Hindlimb muscle (tissue), 1 donor: ENCODE data around the gene MED22. TPM values are rescaled to one million over a fixed set of nuclear protein-coding genes. Genes with fewer than 3 reads are reported as not detected.
"Not testable (repeated sequence)": the region's sequence is repeated elsewhere in the genome, so short reads cannot be mapped to it uniquely, and the experiment has no call there.

Experiments used
- DNase-seq: peaks from one replicate; pipeline ENCODE4 v3.0.0-alpha.2; 2013
- polyA plus RNA-seq: library from polyadenylated mRNA; unstranded; fragments of 120-200 nt; gene quantifications from one replicate; pipeline ENCODE4 v1.2.1, GENCODE V29; 2013; ENCODE audit not compliant: insufficient read length

The MED22 gene
- polyA plus RNA-seq, 1 donor: 29.2 TPM

DNA sequence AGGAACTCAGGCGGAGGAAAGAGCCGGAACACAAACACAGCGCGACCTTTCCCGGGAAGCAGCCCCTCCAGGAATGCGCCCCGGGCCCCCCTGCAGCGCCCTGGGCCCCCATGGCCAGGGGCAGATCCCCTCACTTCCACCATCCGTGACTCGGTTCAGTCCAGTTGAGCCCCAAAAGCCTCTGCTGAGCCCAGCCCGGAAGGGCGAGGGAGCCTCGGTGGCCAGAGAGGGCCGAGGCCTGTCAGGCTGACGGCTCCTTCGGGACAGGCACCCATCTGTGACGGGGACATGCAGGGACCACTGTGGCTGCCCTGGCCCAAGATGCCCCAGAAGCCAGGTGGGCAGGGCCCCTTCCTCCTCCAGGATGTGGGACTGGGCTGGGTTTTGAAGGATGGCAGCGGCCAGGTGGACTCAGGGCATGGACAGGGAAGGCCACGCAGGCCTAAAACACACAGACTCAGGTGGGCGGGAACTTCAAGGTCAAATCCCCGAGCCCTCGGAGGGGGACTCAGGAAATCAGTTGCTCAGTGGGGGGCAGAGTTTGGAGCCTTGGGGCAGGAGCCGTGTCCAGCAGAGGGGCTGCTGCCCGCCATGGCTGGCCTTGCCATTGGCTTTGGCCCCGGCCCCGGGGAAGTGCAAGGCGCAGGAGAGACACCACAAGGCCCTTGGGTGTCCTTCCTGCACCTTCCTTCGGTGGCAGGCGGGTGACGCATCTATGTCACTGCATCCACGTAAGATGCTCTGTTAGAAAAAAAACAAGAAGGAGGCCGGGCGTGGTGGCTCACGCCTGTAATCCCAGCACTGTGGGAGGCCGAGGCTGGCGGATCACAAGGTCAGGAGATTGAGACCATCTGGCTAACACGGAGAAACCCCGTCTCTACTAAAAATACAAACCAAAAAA lies 43.2 kb downstream of the MED22 start:
- DNase-seq: no peak

- no peak for DNase-seq
These were observed 43.8 kb downstream of the MED22 start for GRCh38 chr9:133304158-133304470.

DNA sequence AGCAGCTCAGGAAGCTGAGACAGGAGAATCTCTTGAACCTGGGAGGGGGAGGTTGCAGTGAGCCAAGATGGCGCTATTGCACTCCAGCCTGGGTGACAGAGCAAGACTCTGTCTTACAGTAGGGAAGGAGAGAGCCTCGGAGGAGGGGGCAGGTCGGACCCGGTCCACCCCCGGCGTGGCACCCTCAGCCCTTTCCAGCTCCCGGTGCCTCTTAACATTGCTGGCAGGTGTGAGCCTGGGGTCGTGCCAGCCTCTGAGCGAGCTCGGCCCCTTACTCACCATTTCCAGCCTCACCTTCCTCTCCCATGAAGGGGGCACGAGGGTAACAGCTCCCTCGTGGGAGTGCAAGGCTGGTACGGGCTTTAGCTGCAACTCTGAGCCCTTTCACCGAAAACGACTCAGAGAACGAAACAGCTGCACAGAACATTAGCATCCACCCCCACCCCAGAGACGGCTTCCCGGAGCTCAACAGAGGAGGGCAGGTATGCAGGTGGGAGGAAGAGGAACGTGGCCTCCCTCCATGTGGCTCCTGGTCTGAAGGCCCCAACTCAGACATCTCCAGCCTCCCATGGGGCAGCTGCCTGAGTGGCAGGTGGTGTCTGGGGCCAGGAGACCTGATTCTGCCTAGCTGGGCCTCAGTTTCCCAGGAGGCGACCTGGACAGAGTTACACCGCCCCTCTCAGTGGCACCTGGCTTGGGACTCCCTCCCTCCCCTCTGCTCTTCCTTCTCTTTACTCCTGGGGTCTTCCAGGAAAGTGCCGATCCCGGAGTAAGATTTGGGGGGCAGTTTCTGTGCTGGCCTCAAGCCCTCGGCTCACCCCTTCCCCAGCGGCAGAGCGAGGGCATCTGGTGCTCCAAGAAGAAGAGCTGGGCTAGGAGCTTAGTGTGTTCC lies 44.4 kb downstream of the MED22 start:
- DNase-seq: no peak

- no peak for DNase-seq
These were observed 46.4 kb downstream of the MED22 start for GRCh38 chr9:133301253-133302230.

DNA sequence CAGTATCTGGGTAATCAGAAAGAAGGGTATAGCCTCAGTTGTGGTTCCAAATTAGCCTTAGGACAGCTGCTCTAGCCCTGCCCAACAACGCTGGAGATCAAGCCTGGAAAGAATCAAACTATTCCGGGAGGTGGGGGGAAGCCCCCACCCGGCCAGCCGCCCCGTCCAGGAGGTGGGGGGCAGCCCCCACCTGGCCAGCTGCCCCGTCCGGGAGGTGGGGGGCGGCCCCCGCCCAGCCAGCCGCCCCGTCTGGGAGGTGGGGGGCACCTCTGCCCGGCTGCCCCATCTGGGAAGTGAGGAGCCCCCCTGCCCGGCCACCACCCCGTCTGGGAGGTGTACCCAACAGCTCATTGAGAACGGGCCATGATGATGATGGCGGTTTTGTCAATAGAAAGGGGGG lies 47.9 kb downstream of the MED22 start:
- DNase-seq: not testable (repeated sequence)

DNA sequence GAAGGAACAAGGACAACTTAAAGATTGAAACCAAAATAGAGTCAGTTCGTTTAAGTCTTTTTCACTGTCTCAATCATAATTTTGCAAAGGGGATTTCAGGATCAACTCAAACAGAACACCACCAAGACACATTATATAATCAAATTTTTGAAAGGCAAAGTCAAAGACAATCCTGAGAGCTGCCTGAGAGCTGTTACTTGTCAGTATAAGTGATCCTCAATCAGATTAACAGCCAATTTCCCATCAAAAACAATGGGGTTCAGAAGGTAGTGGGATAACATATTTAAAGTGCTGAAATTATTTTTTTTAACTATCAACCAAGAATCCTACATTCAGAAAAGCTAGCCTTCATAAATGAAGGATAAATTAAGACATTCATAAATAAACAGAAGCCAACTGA lies 53.7 kb downstream of the MED22 start:
- DNase-seq: no peak

DNA sequence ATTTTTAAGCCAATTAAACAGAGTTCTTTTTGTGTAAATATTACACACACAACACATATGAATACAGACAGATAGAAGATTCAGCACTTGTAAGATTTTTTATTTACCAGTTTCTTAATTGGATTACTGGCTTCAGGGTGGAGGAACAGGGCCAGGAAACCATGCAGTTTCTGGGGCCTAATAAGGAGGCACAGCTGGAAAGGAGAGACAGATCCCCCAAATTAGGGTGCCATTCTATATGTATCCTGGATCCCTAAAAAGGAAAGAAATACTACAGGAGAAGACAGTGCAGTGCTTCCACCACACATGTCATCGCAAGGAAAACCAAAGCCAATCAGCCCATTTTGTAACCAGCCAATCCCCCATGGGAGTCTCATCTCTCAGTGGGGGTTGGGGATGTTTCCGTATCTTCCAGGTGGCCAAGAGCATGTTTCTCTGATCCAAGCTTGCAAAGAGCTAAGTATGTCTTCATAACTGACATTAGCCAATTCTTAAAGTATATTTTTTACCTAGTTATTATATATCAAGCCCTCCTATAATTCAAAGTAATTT lies 57.1 kb downstream of the MED22 start:
- DNase-seq: no peak

Other genes starting within 250 kb of the MED22 start
- gene RALGDS, start 226.9 kb downstream of the MED22 start, polyA plus RNA-seq: 56.8 TPM
- gene GBGT1, start 184.2 kb downstream of the MED22 start, polyA plus RNA-seq: 5.4 TPM
- not detected for gene OBP2B, start 138.9 kb downstream of the MED22 start, polyA plus RNA-seq
- gene ABO, start 72.9 kb downstream of the MED22 start, polyA plus RNA-seq: 4.5 TPM
- 26.1 TPM for gene SURF6, start 11.9 kb downstream of the MED22 start, polyA plus RNA-seq
- 2,303 TPM for gene RPL7A, start 87 bp upstream of the MED22 start, polyA plus RNA-seq
- 35.5 TPM for gene SURF1, start 8.4 kb upstream of the MED22 start, polyA plus RNA-seq
- 13.9 TPM for gene SURF2, start 8.4 kb upstream of the MED22 start, polyA plus RNA-seq
- 89.8 TPM for gene SURF4, start 27.9 kb upstream of the MED22 start, polyA plus RNA-seq
- gene STKLD1, start 28.2 kb upstream of the MED22 start, polyA plus RNA-seq: 1.5 TPM
- gene REXO4, start 69.9 kb upstream of the MED22 start, polyA plus RNA-seq: 43.6 TPM
- 10.4 TPM for gene ADAMTS13, start 74.2 kb upstream of the MED22 start, polyA plus RNA-seq
- 18.5 TPM for gene CACFD1, start 111.8 kb upstream of the MED22 start, polyA plus RNA-seq
- gene SLC2A6, start 131.0 kb upstream of the MED22 start, polyA plus RNA-seq: 0.81 TPM
- gene MYMK, start 176.8 kb upstream of the MED22 start, polyA plus RNA-seq: 82.7 TPM
- 4.0 TPM for gene ADAMTSL2, start 186.6 kb upstream of the MED22 start, polyA plus RNA-seq